AG08395 (cell line): Measurements from ENCODE around the gene SORL1-AS1.
A peak's percentile ranks its signal among the peaks of the same experiment; 100 is the strongest.

Experiments
- DNase-seq: peaks from one replicate; pipeline ENCODE4 v3.0.0; 2012; ENCODE audit warnings: mixed read lengths, low spot score

SORL1-AS1 gene

GRCh38 chr11:121451178-121451985 is 1.4 kb downstream of the SORL1-AS1 start:
- no peak for DNase-seq

DNA sequence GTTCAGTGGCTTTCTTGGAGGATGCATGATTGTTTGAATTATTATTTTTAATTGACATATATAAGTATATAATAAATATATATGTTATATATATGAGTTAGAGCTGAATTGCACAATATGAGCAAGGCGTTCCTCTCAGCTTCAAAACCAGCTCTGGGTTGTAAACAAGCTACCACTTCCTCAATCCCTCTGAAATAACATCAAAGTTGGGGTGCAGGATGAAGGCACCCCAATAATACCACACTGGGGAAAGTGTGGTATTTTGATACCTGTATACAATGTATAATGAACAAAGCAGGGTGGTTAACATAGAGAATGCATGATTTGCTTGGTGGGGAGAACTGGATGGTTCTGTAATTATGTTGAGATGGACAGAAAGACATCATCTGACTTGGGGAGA is 2.4 kb downstream of the SORL1-AS1 start:
- DNase-seq: no peak

GRCh38 chr11:121449626-121450025 is 3.1 kb downstream of the SORL1-AS1 start:
- DNase-seq: no peak

GRCh38 chr11:121449123-121449522 is 3.6 kb downstream of the SORL1-AS1 start:
- DNase-seq: no peak

GRCh38 chr11:121448431-121448941 is 4.3 kb downstream of the SORL1-AS1 start:
- no peak for DNase-seq

GRCh38 chr11:121448011-121448410 is 4.8 kb downstream of the SORL1-AS1 start:
- no peak for DNase-seq

GRCh38 chr11:121446752-121447156 is 6.0 kb downstream of the SORL1-AS1 start:
- DNase-seq: peak; percentile 4

GRCh38 chr11:121445071-121445768 is 7.5 kb downstream of the SORL1-AS1 start:
- DNase-seq: no peak

- DNase-seq: no peak
Measured at GRCh38 chr11:121444526-121444925, 8.2 kb downstream of the SORL1-AS1 start.

- DNase-seq: no peak
Measured at GRCh38 chr11:121443688-121444275, 9.0 kb downstream of the SORL1-AS1 start.

DNA sequence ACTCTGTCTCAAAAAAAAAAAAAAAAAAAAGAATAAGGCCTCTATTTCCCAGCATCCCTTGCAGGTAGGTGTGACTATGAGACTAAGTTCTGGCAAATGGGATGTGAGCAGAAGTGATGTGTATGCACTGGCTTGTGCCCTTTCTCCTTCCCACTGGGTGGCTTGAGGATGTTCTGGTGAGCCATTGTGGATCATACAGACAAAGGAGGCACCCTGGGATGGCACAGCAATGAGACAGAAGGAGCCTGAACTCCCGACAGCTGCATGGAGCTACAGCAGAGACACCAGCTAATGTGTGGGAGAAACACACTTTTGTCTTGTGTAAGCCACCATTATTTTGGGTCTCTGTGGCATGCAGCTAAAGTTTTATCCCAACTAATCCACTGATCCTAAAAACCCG is 11.2 kb downstream of the SORL1-AS1 start:
- no peak for DNase-seq

GRCh38 chr11:121439759-121440158 is 13.0 kb downstream of the SORL1-AS1 start:
- DNase-seq: no peak

DNA sequence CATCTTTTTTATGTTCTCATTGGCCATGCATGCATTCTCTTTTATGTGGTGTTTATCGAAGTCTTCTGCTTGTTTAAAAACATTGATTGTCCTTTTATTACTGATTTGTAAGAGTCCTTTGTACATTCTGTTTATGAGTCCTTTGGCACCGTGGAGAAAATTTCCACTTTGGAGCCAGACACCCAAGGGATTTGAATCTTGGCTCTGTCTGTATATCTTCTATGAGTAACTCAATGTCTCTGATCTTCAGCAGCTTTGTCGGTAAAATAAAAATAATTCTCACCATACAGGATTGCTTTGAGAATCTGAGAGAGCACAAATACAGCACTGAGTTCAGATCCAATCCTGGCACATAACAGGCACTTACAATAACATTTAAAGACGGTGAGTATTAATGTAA is 13.4 kb downstream of the SORL1-AS1 start:
- no peak for DNase-seq

DNA sequence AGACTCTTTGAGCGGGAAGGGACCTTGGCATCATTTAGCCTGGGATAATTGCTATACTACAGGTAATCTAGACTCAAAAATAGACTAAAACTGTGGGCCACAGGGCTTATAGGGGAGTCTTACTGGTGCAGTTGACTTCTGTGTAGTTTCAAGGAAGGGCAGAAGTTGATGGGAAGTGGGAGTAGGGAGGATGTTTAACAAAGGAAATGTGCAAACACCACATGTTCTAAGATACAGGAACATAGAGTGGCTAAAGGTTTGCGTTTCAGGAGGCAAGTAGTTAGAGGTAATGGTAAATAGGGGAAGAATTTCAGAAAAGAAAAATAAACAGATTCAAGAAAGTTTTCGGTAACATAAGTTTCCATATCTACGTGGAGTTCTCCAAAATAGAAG is 15.1 kb downstream of the SORL1-AS1 start:
- DNase-seq: no peak

- DNase-seq: no peak
Measured at GRCh38 chr11:121437018-121437685, 15.6 kb downstream of the SORL1-AS1 start.

- DNase-seq: no peak
Measured at GRCh38 chr11:121435551-121436511, 16.9 kb downstream of the SORL1-AS1 start.

DNA sequence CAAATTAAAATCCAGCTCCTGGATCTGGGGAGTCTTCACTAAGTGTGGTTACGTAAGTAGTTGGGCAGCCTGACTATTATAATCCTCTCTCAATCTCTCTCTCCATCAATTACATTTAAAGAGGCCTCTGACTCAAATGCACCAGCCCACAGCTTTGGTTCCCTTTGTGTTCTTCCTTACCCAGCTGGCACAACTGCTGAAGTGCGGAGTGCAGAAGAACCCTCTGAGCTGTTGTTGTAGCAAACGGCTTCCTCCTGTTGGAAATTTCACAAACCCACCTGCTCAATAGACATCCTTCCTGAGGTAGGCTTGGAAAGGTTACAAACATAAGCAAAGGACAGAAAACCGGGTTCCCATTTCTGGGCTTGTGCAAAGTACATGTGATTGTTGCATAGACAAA is 17.6 kb downstream of the SORL1-AS1 start:
- DNase-seq: no peak

- no peak for DNase-seq
Measured at GRCh38 chr11:121431820-121432526, 20.8 kb downstream of the SORL1-AS1 start.

DNA sequence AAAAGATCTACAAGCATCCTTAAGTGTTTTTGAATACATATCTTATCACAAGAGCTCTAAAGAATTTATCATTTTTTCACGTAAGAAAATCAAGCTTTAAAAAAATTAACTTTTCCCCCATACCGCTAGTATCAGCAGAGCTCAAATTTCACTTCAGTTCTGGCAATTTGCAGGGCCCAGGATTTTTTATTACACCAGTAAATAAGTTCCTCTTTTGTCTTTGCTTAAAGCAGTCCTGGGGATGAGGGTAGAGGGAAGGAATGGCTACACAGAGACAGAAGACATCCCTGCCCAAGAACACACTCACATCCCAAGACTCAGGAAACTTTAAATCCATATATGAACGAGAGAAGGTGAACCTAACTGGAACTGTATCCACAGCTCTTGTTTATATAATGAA is 23.2 kb downstream of the SORL1-AS1 start:
- DNase-seq: no peak

DNA sequence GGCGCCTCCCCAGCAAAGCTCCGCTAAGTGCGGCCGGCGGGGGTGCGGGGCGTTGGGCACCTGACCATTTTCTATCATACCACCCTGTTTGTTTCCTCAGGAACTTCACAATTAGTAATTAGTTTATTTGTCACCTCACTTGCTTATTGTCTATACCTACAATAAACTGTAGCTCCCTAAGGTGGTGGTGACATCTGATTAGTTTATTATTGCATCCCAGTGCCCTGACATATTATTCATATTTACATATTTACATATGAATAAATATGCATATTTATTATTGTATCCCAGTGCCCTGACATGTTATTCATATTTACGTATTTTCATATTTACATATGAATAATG is 25.4 kb downstream of the SORL1-AS1 start:
- DNase-seq: no peak
